Measurements from ENCODE around the gene ACSS3. TPM values are rescaled to one million over a fixed set of nuclear protein-coding genes. Genes with fewer than 3 reads are reported as not detected.

Gene ACSS3
- total and polyA plus RNA-seq, 2 of the 8 experiments (the other 6 are each of a cell fraction or from before 2014, with no cell fraction given): 14.4 to 24.0 TPM

GRCh38 chr12:81083018-81083417 lies 5.1 kb downstream of the ACSS3 start:
- no peaks in the 10 kb centered on the region for H3K27me3 ChIP-seq (replicated peaks in 1 of 4; ENCODE audit: control insufficient read depth in 3 of 4, extremely low read depth in 1 of 4, insufficient read depth in 3 of 4, low read length in 3 of 4)
- H3K56ac ChIP-seq (replicated peaks; ENCODE audit: insufficient read length, low read depth, low read length): no peak overlapping the region
- H3K18ac ChIP-seq (ENCODE audit: extremely low read depth, low read length): no peak overlapping the region
- H2BK5ac ChIP-seq (ENCODE audit: low read depth, low read length): no peak overlapping the region
- no peak overlapping the region for H3K9ac ChIP-seq (replicated peaks in 1 of 4; ENCODE audit: extremely low read depth in 1 of 4, low read depth in 3 of 4, low read length in 3 of 4)
- H3K23ac ChIP-seq (ENCODE audit: insufficient read length): no peak overlapping the region
- no peaks in the 10 kb centered on the region for H3K36me3 ChIP-seq (ENCODE audit: control insufficient read depth in 2 of 4, insufficient read depth in 4 of 4, low read length in 3 of 4)
- H2BK120ac ChIP-seq (replicated peaks; ENCODE audit: low read depth, low read length): no peak overlapping the region
- peaks cover 0 to 27% (median 14%) of the 10 kb centered on the region in 4 experiments; a peak in 6 of 7 replicates for H3K4me1 ChIP-seq (replicated peaks in 1 of 4; ENCODE audit: control insufficient read depth in 3 of 4, insufficient read depth in 4 of 4, low read length in 3 of 4)
- no peaks in the 10 kb centered on the region for H4K20me1 ChIP-seq (replicated peaks in 1 of 2; ENCODE audit: control insufficient read depth in 1 of 2, insufficient read depth in 2 of 2, low read length in 2 of 2)
- H3K14ac ChIP-seq (ENCODE audit: insufficient read length): no peak overlapping the region
- 57% methylated on average over 1 of the region's 1 CpG; no CpG with 5 or more reads in 1 of the 2 experiments for WGBS, 2 experiments (ENCODE audit: extremely low coverage in 1 of 2, insufficient coverage in 1 of 2, insufficient read length in 1 of 2, insufficient replicate concordance in 2 of 2, low coverage in 1 of 2, low lambda C conversion rate in 2 of 2, missing lambda C conversion rate in 1 of 2)
- peaks cover 3 to 59% of the 10 kb centered on the region in 2 experiments; a peak in 3 of 4 replicates for H3K79me2 ChIP-seq (ENCODE audit: control insufficient read depth in 1 of 2, insufficient read depth in 2 of 2, low read length in 2 of 2)
- H4K91ac ChIP-seq (replicated peaks; ENCODE audit: insufficient read length, low read length): no peak overlapping the region
- H3K79me1 ChIP-seq (ENCODE audit: low read depth, low read length): peaks cover 4% of the 10 kb centered on the region
- H2AFZ ChIP-seq (ENCODE audit: low read length): no peak overlapping the region
- no peak overlapping the region for H2BK15ac ChIP-seq (ENCODE audit: low read length)
- peak overlapping the region in 2 of 4 experiments; percentile 5 to 34; a peak in 2 of 8 replicates for H3K4me3 ChIP-seq (ENCODE audit: extremely low read depth in 1 of 4, insufficient read depth in 2 of 4, low read depth in 3 of 4, low read length in 4 of 4)
- ChIA-PET POLR2A (ENCODE audit: partially characterized antibody) (no interaction called here), CTCF (ENCODE audit: partially characterized antibody) (interaction anchor here (0.8 to 1.3 kb wide), 2 partner anchors 46 kb away, joined by 3 read pairs; no protein-coding TSS in a partner anchor)
- no peak overlapping the region for H3K27ac ChIP-seq (ENCODE audit: low read depth, low read length)
- H2BK20ac ChIP-seq (ENCODE audit: low read length): no peak overlapping the region
- DNase-seq (ENCODE audit: low read depth in 1 of 2, low spot score in 2 of 2) (no peak), FAIRE-seq (no peak)
- peak overlapping the region in 1 of 2 experiments; percentile 52; a peak in 2 of 4 replicates for H3K4me2 ChIP-seq (ENCODE audit: insufficient read depth in 1 of 2, low read depth in 2 of 2, low read length in 2 of 2)
- no peak overlapping the region for H4K5ac ChIP-seq (ENCODE audit: insufficient read length, low read depth, low read length)
- no peak overlapping the region for H2AK5ac ChIP-seq (ENCODE audit: low read depth, low read length)
- no peaks in the 10 kb centered on the region; the same call in 1 of the 2 replicates for H3K23me2 ChIP-seq (ENCODE audit: low read depth, low read length)
- H4K8ac ChIP-seq (ENCODE audit: extremely low read depth, insufficient read depth, low read length): no peak overlapping the region
- no peak overlapping the region for H2BK12ac ChIP-seq (ENCODE audit: low read depth, low read length)
- H3K4ac ChIP-seq (replicated peaks; ENCODE audit: insufficient read length, low read depth, low read length): no peak overlapping the region
- no peaks in the 10 kb centered on the region for H3K9me3 ChIP-seq (ENCODE audit: insufficient read depth in 2 of 2, low read depth in 1 of 2, low read length in 1 of 2)
- no peak for TF ChIP-seq FOSL1 (IDR thresholded peaks at IDR 0.05; ENCODE audit: insufficient read depth, low read depth, low read length)

Data from H1 (cell line).